HepG2 (cell line): ENCODE data around the gene URGCP. TPM values are rescaled to one million over a fixed set of nuclear protein-coding genes. Genes with fewer than 3 reads are reported as not detected.

Experiments
- ATAC-seq: fragments of 200-7000 bp; cut with Tn5 transposase; 3 replicates; pipeline ENCODE4 v1.9.1; 2020; ENCODE audit warnings: mild to moderate bottlenecking, moderate library complexity
- BruUV-seq: library from RNA; stranded (reverse); fragments of 400-500 nt; replicated peaks from 2 replicates; lab custom pipeline; 2021; lab: Mats Ljungman, UMichigan
- CTCF ChIA-PET: fragments of 300-600 bp; formaldehyde crosslinking; extraction: SDS; loops from one replicate; lab custom pipeline; 2021; ENCODE audit warnings: low total read pairs, inconsistent platforms, low intra/inter-chr PET ratio; lab: Yijun Ruan, JAX
- POLR2A ChIA-PET: fragments of 350-600 bp; sonication (Branson Sonifier 250); formaldehyde crosslinking; loops from one replicate; lab custom pipeline; 2020; ENCODE audit warnings: antibody characterized with exemption, inconsistent platforms; lab: Yijun Ruan, JAX
- DNase-seq: peaks from one replicate; pipeline ENCODE4 v3.0.0-alpha.2; 2015; ENCODE audit warnings: low spot score
- FAIRE-seq: peaks from 3 replicates; lab custom pipeline; 2011; peaks lifted over from hg19 to GRCh38; lab: Jason Lieb, UNC
- H2AFZ ChIP-seq: one replicate; pipeline ENCODE4 v1.6.1; 2011; ENCODE audit warnings: low read length, inconsistent platforms
- H3K27ac ChIP-seq: fragments of 300-600 bp; 3 replicates; pipeline ENCODE4 v1.8.0; 2011; ENCODE audit warnings: mixed run types, mild to moderate bottlenecking, mixed read lengths, low read length, inconsistent platforms; ENCODE audit not compliant: insufficient read depth; ENCODE audit errors: extremely low read length
- H3K27me3 ChIP-seq, 2 experiments: fragments of 200-600 bp in 1 of 2; 2 replicates in 1 of 2; 3 replicates in 1 of 2; pipeline versions ENCODE4 v1.6.0 to v1.8.0; 2011; ENCODE audit warnings: low read length in 2 of 2, mild to moderate bottlenecking in 2 of 2, moderate library complexity in 2 of 2, inconsistent platforms in 1 of 2; ENCODE audit not compliant: insufficient read depth in 2 of 2, control insufficient read depth in 1 of 2
- H3K36me3 ChIP-seq, 2 experiments: fragments of 200-600 bp in 1 of 2; replicated peaks in 1 of 2; 2 replicates in 1 of 2; 3 replicates in 1 of 2; pipeline versions ENCODE4 v1.5.1 to v1.8.0; 2011; ENCODE audit warnings: low read length in 2 of 2, inconsistent platforms in 1 of 2; ENCODE audit not compliant: insufficient read depth in 2 of 2, control insufficient read depth in 1 of 2
- H3K4me1 ChIP-seq: 2 replicates; pipeline ENCODE4 v1.5.1; 2012; ENCODE audit warnings: low read length, inconsistent platforms; ENCODE audit not compliant: insufficient read depth
- H3K4me2 ChIP-seq: 2 replicates; pipeline ENCODE4 v1.6.0; 2011; ENCODE audit warnings: low read depth, low read length, inconsistent platforms
- H3K4me3 ChIP-seq, 3 experiments: fragments of 200-600 bp in 1 of 3; sonication (generic), shearing (Covaris generic) in 1 of 3; replicated peaks in 1 of 3; 2 replicates each; pipeline ENCODE4 v1.5.1; 2011 to 2016; ENCODE audit warnings: low read length in 3 of 3, inconsistent platforms in 2 of 3, low read depth in 2 of 3, mild to moderate bottlenecking in 2 of 3, control low read depth in 1 of 3, mixed read lengths in 1 of 3; ENCODE audit not compliant: insufficient read depth in 1 of 3
- H3K79me2 ChIP-seq: one replicate; pipeline ENCODE4 v1.6.1; 2011; ENCODE audit warnings: low read length, inconsistent platforms; ENCODE audit not compliant: insufficient read depth
- H3K9ac ChIP-seq: 2 replicates; pipeline ENCODE4 v1.6.0; 2011; ENCODE audit warnings: mild to moderate bottlenecking, low read depth, low read length, inconsistent platforms; ENCODE audit not compliant: insufficient read depth
- H3K9me3 ChIP-seq: 2 replicates; pipeline ENCODE4 v1.5.1; 2012; ENCODE audit warnings: mild to moderate bottlenecking, low read length
- H4K20me1 ChIP-seq: 2 replicates; pipeline ENCODE4 v1.6.0; 2011; ENCODE audit warnings: inconsistent platforms, mild to moderate bottlenecking, low read length, moderate library complexity; ENCODE audit not compliant: insufficient read depth
- ARNTL ChIP-seq: sonication (generic); formaldehyde crosslinking; IDR thresholded peaks from 2 replicates; pipeline ENCODE4 v1.4.0; 2020; ENCODE audit warnings: mild to moderate bottlenecking, missing genetic modification reagents
- CREB1 ChIP-seq, 2 experiments: fragments of 450-650 bp in 1 of 2; IDR thresholded peaks; 2 replicates each; pipeline ENCODE4 v1.6.1; 2016 to 2017; ENCODE audit warnings: control low read depth in 1 of 2, mild to moderate bottlenecking in 1 of 2, missing compliant biosample characterization in 1 of 2, missing genetic modification characterization in 1 of 2
- DBP ChIP-seq: sonication (generic); formaldehyde crosslinking; IDR thresholded peaks from 2 replicates; pipeline ENCODE4 v1.4.0; 2020; ENCODE audit warnings: missing genetic modification reagents; ENCODE audit errors: not compliant biosample characterization
- KDM5A ChIP-seq: fragments of 200-600 bp; sonication (generic); IDR thresholded peaks from 2 replicates; pipeline ENCODE4 v1.7.0; 2018; ENCODE audit warnings: antibody characterized with exemption, mild to moderate bottlenecking, low read length, borderline replicate concordance
- PHF21A ChIP-seq: sonication (generic); formaldehyde crosslinking; IDR thresholded peaks from 2 replicates; pipeline ENCODE4 v1.5.0; 2020; ENCODE audit warnings: mild to moderate bottlenecking, missing genetic modification reagents
- RFXANK ChIP-seq: IDR thresholded peaks from 2 replicates; pipeline ENCODE4 v1.6.1; 2016
- SNRNP70 ChIP-seq: fragments of 200-400 bp; formaldehyde crosslinking; IDR thresholded peaks from 2 replicates; pipeline ENCODE4 v1.6.1; 2017; ENCODE audit warnings: mild to moderate bottlenecking, low read depth, low read length, moderate library complexity
- ZNF263 ChIP-seq: sonication (generic); formaldehyde crosslinking; IDR thresholded peaks from 2 replicates; pipeline ENCODE4 v1.4.0; 2020; ENCODE audit warnings: missing genetic modification reagents
- WGBS: methylation state at CpG from one replicate; pipeline ENCODE4 v1.1.6; 2017; ENCODE audit warnings: low lambda C conversion rate; 5-methylcytosine and 5-hydroxymethylcytosine counted together
- in situ Hi-C: cut with HindIII; loops from 2 replicates; pipeline ENCODE4 v1.10.0; 2017; ENCODE audit warnings: low pct_unique_long_range_greater_than_20kb; ENCODE audit not compliant: extremely low pct_ligation_motif_present
- intact Hi-C: fragments of 100-400 bp; cut with micrococcal nuclease; formaldehyde crosslinking; loops from one replicate; pipeline ENCODE4 v1.10.0; 2022; ENCODE audit not compliant: unreplicated experiment
- polyA plus RNA-seq, 8 experiments: library from polyadenylated mRNA; depleted of rRNA in 3 of 8; stranded (reverse) in 7 of 8; unstranded in 1 of 8; fragments of >200 nt; fragmentation: Illumina TruSeq in 4 of 8; extraction: Trizol in 4 of 8; gene quantifications; 2 replicates each; pipeline versions ENCODE4 v1.2.1 to v1.2.3, GENCODE V29; 2011 to 2016; ENCODE audit warnings: low read depth in 4 of 8, missing spikeins in 1 of 8, mixed read lengths in 1 of 8; ENCODE audit not compliant: insufficient read depth in 1 of 8
- total RNA-seq, 5 experiments: library from RNA; depleted of rRNA; stranded (reverse); fragments of >200 nt; fragmentation: Illumina TruSeq; extraction: Trizol; gene quantifications; 2 replicates each; pipeline ENCODE4 v1.2.3, GENCODE V29; 2016; ENCODE audit warnings: low read depth in 1 of 5
- TF ChIP-seq, protein P1 (sequence below): sonication (generic); formaldehyde crosslinking; IDR thresholded peaks from 2 replicates; pipeline ENCODE4 v1.5.0; 2020; ENCODE audit warnings: missing genetic modification reagents
- TF ChIP-seq, protein P2 (sequence below): IDR thresholded peaks from 2 replicates; pipeline ENCODE4 v1.6.1; 2018; ENCODE audit warnings: missing genetic modification reagents, mild to moderate bottlenecking, missing compliant biosample characterization

Gene URGCP
- total and polyA plus RNA-seq, 2 of the 13 experiments (the other 11 are each of a cell fraction or from before 2014, with no cell fraction given): 22.3 to 25.8 TPM

DNA sequence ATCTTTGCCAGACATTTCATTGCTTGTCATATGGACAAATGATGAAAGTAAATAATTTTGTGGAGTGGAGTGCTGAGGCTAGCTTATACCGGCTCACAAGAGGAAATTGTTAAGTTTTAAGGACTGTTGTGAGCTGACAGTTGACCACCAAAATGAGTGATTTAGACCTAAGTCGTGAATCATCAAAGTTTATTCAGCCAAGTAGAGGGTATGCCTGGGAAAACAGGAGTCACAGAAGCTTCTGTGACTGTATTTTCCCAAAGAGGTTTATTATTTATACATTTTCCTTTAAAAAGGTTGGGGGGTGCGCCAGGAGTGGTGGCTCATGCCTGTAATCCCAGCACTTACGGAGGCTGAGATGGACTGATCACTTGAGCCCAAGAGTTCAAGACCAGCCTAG, 58.9 kb downstream of the URGCP start (continued):
- no peak for TF ChIP-seq KDM5A
- TF ChIP-seq DBP (CRISPR knock-in tag): no peak

DNA sequence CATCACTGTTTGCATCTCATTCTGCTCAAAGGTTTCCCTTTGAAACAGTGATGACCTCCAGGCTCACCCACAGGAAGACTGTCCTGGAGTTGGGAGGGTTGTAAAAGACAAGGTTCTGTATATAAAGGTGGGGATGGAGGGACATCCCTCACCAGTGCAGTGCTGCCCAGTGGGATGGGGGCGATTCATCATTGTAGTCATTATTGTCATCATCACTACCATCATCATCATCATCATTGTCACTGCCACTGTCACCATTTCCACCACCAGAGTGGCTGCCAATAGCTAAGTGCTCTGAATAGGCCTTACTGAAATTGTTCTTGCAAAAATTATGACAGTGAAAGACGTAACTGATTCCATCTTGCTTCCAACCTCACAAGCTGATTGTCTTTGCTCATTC, 61.7 kb downstream of the URGCP start:
- in situ Hi-C loops: loop anchor here (25.0 kb wide), 1 partner anchor 382 kb away; no protein-coding TSS in a partner anchor
- no TSS peak for BruUV-seq
- ChIA-PET POLR2A (no interaction called here), CTCF (no interaction called here)
- H3K27me3 ChIP-seq: no peaks in the 10 kb centered on the region
- no peaks in the 10 kb centered on the region for H3K9me3 ChIP-seq
- H3K4me2 ChIP-seq: no peak overlapping the region
- H3K4me3 ChIP-seq: no peak overlapping the region
- intact Hi-C loops: no loop called here
- FAIRE-seq: no peak
- H3K36me3 ChIP-seq: no peaks in the 10 kb centered on the region
- no peak overlapping the region for H3K27ac ChIP-seq
- no peak for DNase-seq
- 7% methylated on average over 2 of the region's 2 CpGs for WGBS
- H4K20me1 ChIP-seq: no peaks in the 10 kb centered on the region
- H3K79me2 ChIP-seq: no peaks in the 10 kb centered on the region
- ATAC-seq: no peak
- no peak overlapping the region for H2AFZ ChIP-seq
- TF ChIP-seq SNRNP70 (no peak), CREB1 (IDR thresholded peaks at IDR 0.05) (peak; percentile 44; the same call in 1 of the 2 replicates), CREB1 (CRISPR knock-in tag; IDR thresholded peaks at IDR 0.05) (no peak), RFXANK (CRISPR knock-in tag) (no peak), ZNF263 (CRISPR knock-in tag) (no peak), ARNTL (CRISPR knock-in tag) (no peak), PHF21A (CRISPR knock-in tag) (no peak)
- TF ChIP-seq, protein P1, sequence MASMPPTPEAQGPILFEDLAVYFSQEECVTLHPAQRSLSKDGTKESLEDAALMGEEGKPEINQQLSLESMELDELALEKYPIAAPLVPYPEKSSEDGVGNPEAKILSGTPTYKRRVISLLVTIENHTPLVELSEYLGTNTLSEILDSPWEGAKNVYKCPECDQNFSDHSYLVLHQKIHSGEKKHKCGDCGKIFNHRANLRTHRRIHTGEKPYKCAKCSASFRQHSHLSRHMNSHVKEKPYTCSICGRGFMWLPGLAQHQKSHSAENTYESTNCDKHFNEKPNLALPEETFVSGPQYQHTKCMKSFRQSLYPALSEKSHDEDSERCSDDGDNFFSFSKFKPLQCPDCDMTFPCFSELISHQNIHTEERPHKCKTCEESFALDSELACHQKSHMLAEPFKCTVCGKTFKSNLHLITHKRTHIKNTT (CRISPR knock-in tag): no peak
- TF ChIP-seq, protein P2, sequence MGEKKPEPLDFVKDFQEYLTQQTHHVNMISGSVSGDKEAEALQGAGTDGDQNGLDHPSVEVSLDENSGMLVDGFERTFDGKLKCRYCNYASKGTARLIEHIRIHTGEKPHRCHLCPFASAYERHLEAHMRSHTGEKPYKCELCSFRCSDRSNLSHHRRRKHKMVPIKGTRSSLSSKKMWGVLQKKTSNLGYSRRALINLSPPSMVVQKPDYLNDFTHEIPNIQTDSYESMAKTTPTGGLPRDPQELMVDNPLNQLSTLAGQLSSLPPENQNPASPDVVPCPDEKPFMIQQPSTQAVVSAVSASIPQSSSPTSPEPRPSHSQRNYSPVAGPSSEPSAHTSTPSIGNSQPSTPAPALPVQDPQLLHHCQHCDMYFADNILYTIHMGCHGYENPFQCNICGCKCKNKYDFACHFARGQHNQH (CRISPR knock-in tag): no peak
- TF ChIP-seq, all 625 proteins: peak for 1
- Histone ChIP-seq H3K9ac (no peak overlapping the region), H3K4me1 (no peaks in the 10 kb centered on the region)
